NCI-H1092 treated with DMSO at 0.1 percent for 48 hours (cell line): Measurements from ENCODE around the gene KCNE1.
"Not testable (repeated sequence)": the region's sequence is repeated elsewhere in the genome, so short reads cannot be mapped to it uniquely, and the experiment has no call there.

Source experiments
- DNase-seq: peaks from one replicate; lab custom pipeline; 2025; lab: John Stamatoyannopoulos, UW

The KCNE1 gene

DNA sequence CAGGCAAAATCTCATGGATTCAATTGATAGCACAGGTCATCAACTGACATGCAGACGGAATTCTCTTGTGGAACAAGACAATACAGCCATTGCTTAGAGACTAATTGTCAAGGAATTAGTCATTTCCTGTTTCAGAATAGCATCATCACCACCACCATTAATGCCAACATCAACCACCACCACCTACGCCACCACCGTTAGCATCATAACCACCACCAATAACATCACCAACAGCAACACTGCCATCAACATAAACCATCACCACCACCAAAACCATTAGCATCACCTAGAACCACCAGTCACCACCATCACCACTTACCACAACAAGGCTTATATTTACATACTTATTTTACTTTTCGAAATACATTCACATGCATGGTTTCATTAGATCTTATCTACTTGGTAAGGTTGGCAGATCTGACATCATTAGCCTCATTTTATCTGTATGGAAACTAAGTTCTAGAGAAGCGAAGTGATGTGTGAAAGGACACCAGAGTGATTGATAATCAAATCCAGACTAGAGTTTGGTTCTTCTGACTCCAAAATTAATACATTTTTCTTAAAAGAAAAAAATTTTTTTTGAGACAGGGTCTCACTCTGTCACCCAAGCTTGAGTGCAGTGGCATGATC is 94.4 kb downstream of the KCNE1 start:
- not testable (repeated sequence) for DNase-seq

DNA sequence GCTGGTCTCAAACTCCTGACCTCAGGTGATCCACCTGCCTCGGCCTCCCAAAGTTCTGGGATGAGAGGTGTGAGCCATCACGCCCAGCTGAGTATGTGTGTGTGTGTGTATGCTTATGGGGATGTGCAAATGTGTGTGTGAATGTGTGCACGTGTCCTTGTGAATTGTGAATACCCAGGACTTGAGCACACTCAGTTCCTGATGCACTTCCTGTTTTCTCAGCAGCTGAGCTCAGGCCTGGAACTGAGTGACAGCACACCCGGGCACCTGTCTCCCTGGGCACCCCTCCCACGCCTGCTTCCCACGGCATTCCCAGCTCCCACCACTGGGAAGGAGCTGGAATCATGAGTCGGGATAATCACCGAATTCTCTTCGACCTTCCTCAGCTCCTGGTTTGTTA is 104.7 kb downstream of the KCNE1 start:
- DNase-seq, result not testable (repeated sequence)

DNA sequence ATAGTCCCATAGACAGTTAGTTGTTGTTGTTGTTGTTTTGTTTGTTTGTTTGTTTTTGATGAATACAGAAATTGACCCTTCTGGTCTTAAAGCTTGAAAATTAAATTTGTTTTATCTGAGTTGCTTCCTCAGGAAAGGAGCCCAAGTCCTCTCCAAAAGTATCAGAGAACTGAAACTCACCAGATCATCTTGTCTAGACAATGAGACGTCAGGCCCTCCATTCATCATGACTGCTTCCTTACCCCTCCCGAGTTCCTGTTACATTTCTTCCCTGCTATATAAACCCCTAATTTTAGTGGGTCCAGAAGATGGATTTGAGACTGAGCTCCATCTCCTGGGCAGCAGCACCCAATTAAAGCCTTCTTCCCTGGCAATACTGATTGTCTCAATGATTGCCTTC is 105.3 kb downstream of the KCNE1 start:
- DNase-seq, result not testable (repeated sequence)

DNA sequence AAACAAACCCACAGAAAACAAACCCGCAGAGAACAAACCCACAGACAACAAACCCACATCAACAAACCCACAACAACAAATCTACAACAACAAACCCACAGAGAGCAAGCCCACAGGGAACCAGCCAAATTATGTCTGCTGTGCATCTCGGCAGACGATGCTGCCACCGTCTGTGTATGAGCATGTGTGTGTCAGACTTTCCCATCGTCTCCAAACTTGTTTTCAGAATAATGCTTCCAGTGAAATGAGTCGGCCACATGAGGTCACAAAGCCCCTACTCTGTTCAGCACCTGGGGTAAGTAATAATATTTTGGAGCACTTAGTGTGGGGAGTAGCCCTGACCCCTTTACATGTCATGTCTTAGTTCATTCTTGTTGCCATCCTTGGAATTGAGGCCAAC is 105.9 kb downstream of the KCNE1 start:
- not testable (repeated sequence) for DNase-seq

DNA sequence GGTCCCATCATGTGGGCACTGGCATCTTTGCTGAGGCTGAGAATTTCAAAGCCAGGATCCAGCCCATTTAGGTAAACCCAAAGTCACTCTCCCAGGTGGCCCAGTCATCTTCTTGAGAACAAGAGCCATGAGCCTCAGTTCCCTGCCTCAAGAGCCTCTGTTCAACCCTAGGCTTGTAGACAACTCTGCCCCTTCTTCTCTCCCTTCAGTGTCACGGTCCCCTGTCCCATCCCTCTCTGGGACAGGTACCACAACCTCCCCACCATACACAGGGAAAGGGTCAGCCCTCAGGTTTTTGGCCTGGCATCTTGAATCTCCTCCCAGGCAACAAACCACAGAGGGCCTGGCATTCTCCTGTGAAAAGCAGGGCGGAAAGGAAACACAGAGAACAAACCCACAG is 106.3 kb downstream of the KCNE1 start:
- not testable (repeated sequence) for DNase-seq

DNA sequence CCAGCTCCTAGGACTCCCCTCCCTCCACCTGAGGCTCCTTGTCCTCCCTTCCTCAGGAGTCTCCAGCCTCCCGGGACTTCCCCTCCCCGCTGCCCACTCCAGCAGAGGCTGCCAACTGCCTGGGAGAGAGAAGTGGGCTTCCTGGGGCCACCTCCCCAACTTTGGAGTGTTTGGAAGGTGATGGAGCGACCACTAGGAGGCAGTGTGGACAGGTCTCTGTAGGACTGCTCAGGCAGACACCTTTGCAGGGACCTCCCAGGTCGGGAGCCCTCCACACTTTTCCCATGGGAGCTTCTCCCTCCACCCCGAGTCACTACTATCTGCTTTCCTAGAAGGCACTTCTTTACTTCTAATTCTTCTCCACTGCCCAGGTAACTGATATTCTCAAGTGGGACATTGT is 107.3 kb downstream of the KCNE1 start:
- DNase-seq, result not testable (repeated sequence)

DNA sequence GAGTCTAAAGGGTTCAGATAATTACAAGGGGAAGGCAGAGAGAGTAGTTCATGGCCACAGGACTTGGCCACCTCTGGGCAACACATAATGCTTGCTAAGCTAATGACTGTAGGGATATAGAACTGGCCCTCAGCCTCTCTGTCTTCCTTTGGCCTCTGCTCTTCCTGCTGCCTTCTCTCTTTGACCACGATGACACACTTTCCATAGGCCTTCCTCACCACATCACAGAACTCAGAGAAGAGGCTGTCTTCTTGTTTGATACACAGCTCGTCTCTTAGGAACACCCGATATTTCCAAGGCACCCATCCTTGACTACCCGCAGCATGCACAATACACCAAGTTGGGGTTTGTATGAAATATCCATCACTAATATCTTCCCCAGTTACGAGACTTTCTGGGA is 111.5 kb downstream of the KCNE1 start:
- DNase-seq, result not testable (repeated sequence)
